IMR-90 (cell line): ENCODE data around the gene CLDN10. TPM values are rescaled to one million over a fixed set of nuclear protein-coding genes. Genes with fewer than 3 reads are reported as not detected.

ENCODE experiments used
- ATAC-seq: fragments of 200-7000 bp; cut with Tn5 transposase; 2 replicates; pipeline ENCODE4 v1.9.1; 2020; ENCODE audit warnings: low read depth, mild to moderate bottlenecking, moderate library complexity
- BruUV-seq: library from RNA; stranded (reverse); fragments of 400-500 nt; replicated peaks from 2 replicates; lab custom pipeline; 2021; lab: Mats Ljungman, UMichigan
- CTCF ChIA-PET: fragments of 300-600 bp; formaldehyde crosslinking; extraction: SDS; loops from one replicate; lab custom pipeline; 2021; ENCODE audit warnings: antibody characterized with exemption; lab: Yijun Ruan, JAX
- POLR2A ChIA-PET: fragments of 300-600 bp; sonication (Branson Sonifier 250); formaldehyde crosslinking; loops from one replicate; lab custom pipeline; 2022; ENCODE audit warnings: antibody characterized with exemption; ENCODE audit not compliant: unreplicated experiment; lab: Charles Lee
- DNase-seq: peaks from one replicate; pipeline ENCODE4 v3.0.0; 2013
- H2AFZ ChIP-seq: replicated peaks from 2 replicates; pipeline ENCODE3; 2013; ENCODE audit warnings: low read length, mild to moderate bottlenecking; ENCODE audit not compliant: poor library complexity
- H2AK5ac ChIP-seq: 2 replicates; pipeline ENCODE4 v1.6.1; 2013; ENCODE audit warnings: low read depth, low read length, inconsistent platforms
- H2AK9ac ChIP-seq: replicated peaks from 2 replicates; pipeline ENCODE3; 2013; ENCODE audit warnings: mild to moderate bottlenecking, low read depth, low read length, moderate library complexity; ENCODE audit not compliant: poor library complexity
- H2BK120ac ChIP-seq: 2 replicates; pipeline ENCODE4 v1.6.1; 2013; ENCODE audit warnings: low read depth, low read length, inconsistent platforms
- H2BK15ac ChIP-seq: 3 replicates; pipeline ENCODE4 v1.6.1; 2013; ENCODE audit warnings: low read depth, low read length, inconsistent platforms
- H2BK20ac ChIP-seq: 2 replicates; pipeline ENCODE4 v1.6.1; 2013; ENCODE audit warnings: low read depth, mild to moderate bottlenecking, inconsistent platforms, low read length, moderate library complexity
- H2BK5ac ChIP-seq: 2 replicates; pipeline ENCODE4 v1.6.1; 2013; ENCODE audit warnings: mild to moderate bottlenecking, low read depth, low read length, inconsistent platforms; ENCODE audit not compliant: poor library complexity, severe bottlenecking
- H3K14ac ChIP-seq: replicated peaks from 2 replicates; pipeline ENCODE4 v1.6.1; 2013; ENCODE audit warnings: low read depth, low read length, inconsistent platforms
- H3K18ac ChIP-seq: 2 replicates; pipeline ENCODE4 v1.6.1; 2013; ENCODE audit warnings: low read depth, low read length, control low read depth
- H3K23ac ChIP-seq: 2 replicates; pipeline ENCODE4 v1.6.1; 2013; ENCODE audit warnings: low read depth, low read length, inconsistent platforms
- H3K27ac ChIP-seq: 2 replicates; pipeline ENCODE4 v1.5.1; 2013; ENCODE audit warnings: mild to moderate bottlenecking, control low read depth, low read length; ENCODE audit not compliant: insufficient read depth
- H3K27me3 ChIP-seq: 2 replicates; pipeline ENCODE4 v1.6.1; 2013; ENCODE audit warnings: low read length; ENCODE audit not compliant: control insufficient read depth, insufficient read depth
- H3K36me3 ChIP-seq: 2 replicates; pipeline ENCODE4 v1.6.1; 2013; ENCODE audit warnings: low read length, mixed read lengths; ENCODE audit not compliant: control insufficient read depth, insufficient read depth
- H3K4ac ChIP-seq: 2 replicates; pipeline ENCODE4 v1.6.1; 2013; ENCODE audit warnings: low read depth, low read length, inconsistent platforms
- H3K4me1 ChIP-seq: 2 replicates; pipeline ENCODE4 v1.6.1; 2013; ENCODE audit warnings: low read length, mixed read lengths; ENCODE audit not compliant: control insufficient read depth, insufficient read depth
- H3K4me2 ChIP-seq: 2 replicates; pipeline ENCODE4 v1.6.1; 2013; ENCODE audit warnings: low read depth, mild to moderate bottlenecking, control low read depth, low read length, moderate library complexity
- H3K4me3 ChIP-seq: 2 replicates; pipeline ENCODE4 v1.5.1; 2013; ENCODE audit warnings: low read depth, mild to moderate bottlenecking, control low read depth, low read length, moderate library complexity; ENCODE audit not compliant: insufficient read depth
- H3K56ac ChIP-seq: 2 replicates; pipeline ENCODE4 v1.6.1; 2013; ENCODE audit warnings: low read length, inconsistent platforms; ENCODE audit not compliant: insufficient read depth; ENCODE audit errors: extremely low read depth
- H3K79me1 ChIP-seq, 2 experiments: 2 replicates each; pipeline ENCODE4 v1.6.1; 2013; ENCODE audit warnings: low read length in 2 of 2, inconsistent platforms in 1 of 2, low read depth in 1 of 2
- H3K9ac ChIP-seq: 2 replicates; pipeline ENCODE4 v1.6.1; 2013; ENCODE audit warnings: low read depth, low read length, control low read depth
- H3K9me1 ChIP-seq: 2 replicates; pipeline ENCODE4 v1.6.1; 2013; ENCODE audit warnings: low read length, inconsistent platforms; ENCODE audit not compliant: insufficient read depth
- H3K9me3 ChIP-seq: 2 replicates; pipeline ENCODE4 v1.6.1; 2013; ENCODE audit warnings: low read length; ENCODE audit not compliant: control insufficient read depth, insufficient read depth
- H4K20me1 ChIP-seq: 2 replicates; pipeline ENCODE4 v1.6.1; 2013; ENCODE audit warnings: low read length, inconsistent platforms; ENCODE audit not compliant: insufficient read depth
- H4K5ac ChIP-seq: 2 replicates; pipeline ENCODE4 v1.6.1; 2013; ENCODE audit warnings: mild to moderate bottlenecking, low read depth, low read length, control low read depth
- H4K8ac ChIP-seq, 2 experiments: 2 replicates each; pipeline ENCODE4 v1.6.1; 2013; ENCODE audit warnings: low read depth in 2 of 2, low read length in 2 of 2, control low read depth in 1 of 2, inconsistent platforms in 1 of 2
- H4K91ac ChIP-seq: 2 replicates; pipeline ENCODE4 v1.6.1; 2013; ENCODE audit warnings: low read depth, low read length, inconsistent platforms; ENCODE audit not compliant: insufficient read depth
- CEBPB ChIP-seq: IDR thresholded peaks from 2 replicates; pipeline ENCODE4 v1.6.1; 2012; ENCODE audit warnings: low read depth, low read length, improper control_type of control experiment
- NFE2L2 ChIP-seq: fragments of 150-350 bp; IDR thresholded peaks from 2 replicates; pipeline ENCODE4 v1.6.1; 2016; ENCODE audit warnings: low read depth, mild to moderate bottlenecking, low read length
- RAD21 ChIP-seq: IDR thresholded peaks from 2 replicates; pipeline ENCODE4 v1.6.1; 2012; ENCODE audit warnings: low read length, improper control_type of control experiment
- RCOR1 ChIP-seq: IDR thresholded peaks from 2 replicates; pipeline ENCODE4 v1.6.1; 2012; ENCODE audit warnings: mild to moderate bottlenecking, low read length, improper control_type of control experiment; ENCODE audit not compliant: insufficient replicate concordance
- WGBS, 2 experiments: methylation state at CpG; one replicate each; pipeline versions ENCODE4 v1.1.5 to v1.1.7; 2013; ENCODE audit warnings: missing lambda C conversion rate in 2 of 2; ENCODE audit not compliant: insufficient read length in 1 of 2; ENCODE audit errors: extremely low coverage in 2 of 2; 5-methylcytosine and 5-hydroxymethylcytosine counted together
- dilution Hi-C: fragments of 300-500 bp; cut with HindIII; formaldehyde crosslinking; loops from one replicate; pipeline ENCODE4 v1.14.3; 2018; ENCODE audit warnings: low sequenced_read_pairs; ENCODE audit not compliant: unreplicated experiment
- in situ Hi-C: fragments of 300-500 bp; cut with MboI; formaldehyde crosslinking; loops from 3 replicates; pipeline ENCODE4 v1.14.3; 2019; ENCODE audit warnings: low sequenced_read_pairs, inconsistent platforms, mixed read lengths
- intact Hi-C: fragments of 100-400 bp; cut with micrococcal nuclease; formaldehyde crosslinking; loops from 2 replicates; pipeline ENCODE4 v1.10.0; 2022
- polyA plus RNA-seq, 3 experiments: library from polyadenylated mRNA; depleted of rRNA; stranded (reverse); fragments of >200 nt; gene quantifications; 2 replicates each; pipeline ENCODE4 v1.2.3, GENCODE V29; 2012; ENCODE audit warnings: low replicate concordance in 1 of 3
- total RNA-seq: library from RNA; depleted of rRNA; stranded (reverse); fragments of >200 nt; gene quantifications from 2 replicates; pipeline ENCODE4 v1.2.3, GENCODE V29; 2012

CLDN10 gene
- total and polyA plus RNA-seq, 2 of the 4 experiments (the other 2 are of a cell fraction), result not detected

GRCh38 chr13:95573221-95573620 lies 20.7 kb downstream of the CLDN10 start:
- no peak overlapping the region for H3K18ac ChIP-seq
- ChIA-PET POLR2A (no interaction called here), CTCF (no interaction called here)
- H3K9me1 ChIP-seq, result no peaks in the 10 kb centered on the region
- H3K27me3 ChIP-seq, result 0 out of 2 replicates have a peak, but pooled peaks cover 2% of the 10 kb centered on the region
- no peak overlapping the region for H4K5ac ChIP-seq
- intact Hi-C loops (no loop called here), dilution Hi-C loops (no loop called here), in situ Hi-C loops (no loop called here)
- no peak overlapping the region for H3K9ac ChIP-seq
- H2AK5ac ChIP-seq, result no peak overlapping the region
- no peaks in the 10 kb centered on the region for H3K9me3 ChIP-seq
- H2AFZ ChIP-seq, result no peak overlapping the region
- H2BK20ac ChIP-seq, result no peak overlapping the region
- H3K27ac ChIP-seq, result no peak overlapping the region
- H3K14ac ChIP-seq, result no peak overlapping the region
- H3K4me2 ChIP-seq, result no peak overlapping the region
- no TSS peak for BruUV-seq
- H2BK15ac ChIP-seq, result no peak overlapping the region
- H3K36me3 ChIP-seq, result peaks cover 3% of the 10 kb centered on the region; the same call in 1 of the 2 replicates
- no peak overlapping the region for H3K23ac ChIP-seq
- DNase-seq, result peak; percentile 11
- no peak overlapping the region for H3K56ac ChIP-seq
- H3K4me1 ChIP-seq, result no peaks in the 10 kb centered on the region
- WGBS, 2 experiments, result no CpG with 5 or more reads among the region's 4 CpGs
- no peak overlapping the region for H2BK5ac ChIP-seq
- ATAC-seq, result no peak
- TF ChIP-seq NFE2L2, result no peak
- no peak for TF ChIP-seq RCOR1
- TF ChIP-seq RAD21, result no peak
- peak; percentile 29; the same call in 1 of the 2 replicates for TF ChIP-seq CEBPB
- no peak overlapping the region for H2AK9ac ChIP-seq
- no peak overlapping the region for H3K4ac ChIP-seq
- H4K91ac ChIP-seq, result no peak overlapping the region
- no peak overlapping the region for H4K8ac ChIP-seq
- H3K79me1 ChIP-seq, result no peaks in the 10 kb centered on the region
- no peak overlapping the region for H3K4me3 ChIP-seq
- no peaks in the 10 kb centered on the region for H4K20me1 ChIP-seq
- no peak overlapping the region for H2BK120ac ChIP-seq
